ENCODE measurements around the gene PTBP3. TPM values are rescaled to one million over a fixed set of nuclear protein-coding genes. Genes with fewer than 3 reads are reported as not detected.

The PTBP3 gene
- polyA plus RNA-seq, 1 donor from 2014 or later = 36.1 TPM

GRCh38 chr9:112288029-112288428, 45.4 kb downstream of the PTBP3 start:
- no peaks in the 10 kb centered on the region for H3K36me3 ChIP-seq (ENCODE audit: insufficient read depth, low read length)
- H3K9me2 ChIP-seq (ENCODE audit: insufficient read depth, low read length) = no peaks in the 10 kb centered on the region
- no peaks in the 10 kb centered on the region for H3F3A ChIP-seq (ENCODE audit: insufficient read depth, low read length, poor library complexity, severe bottlenecking)
- no peak overlapping the region for H2AFZ ChIP-seq (ENCODE audit: low read depth, low read length)
- H3K9me3 ChIP-seq (ENCODE audit: low read length) = no peaks in the 10 kb centered on the region
- H3K4me3 ChIP-seq (ENCODE audit: low read length) = no peak overlapping the region
- no peak overlapping the region for H3K9ac ChIP-seq (ENCODE audit: low read length)
- H4K20me1 ChIP-seq (ENCODE audit: insufficient read depth) = no peaks in the 10 kb centered on the region
- H3K27me3 ChIP-seq (ENCODE audit: insufficient read depth, low read depth, low read length) = no peaks in the 10 kb centered on the region
- H3K27ac ChIP-seq (ENCODE audit: low read length) = no peak overlapping the region
- peaks cover 4% of the 10 kb centered on the region for H3K79me2 ChIP-seq (replicated peaks; ENCODE audit: insufficient read depth, low read length)
- TF ChIP-seq POLR2AphosphoS5 (IDR thresholded peaks at IDR 0.05) (no peak), REST (IDR thresholded peaks at IDR 0.05; ENCODE audit: borderline replicate concordance) (no peak), EZH2 (IDR thresholded peaks at IDR 0.05; ENCODE audit: borderline replicate concordance, insufficient read depth, low read length, poor library complexity, severe bottlenecking) (no peak)
- H3K4me2 ChIP-seq (ENCODE audit: low read length) = no peak overlapping the region

GRCh38 chr9:112286926-112287325, 46.5 kb downstream of the PTBP3 start:
- Histone ChIP-seq H3K27me3 (ENCODE audit: insufficient read depth, low read depth, low read length) (no peaks in the 10 kb centered on the region), H3K27ac (ENCODE audit: low read length) (no peak overlapping the region), H3K9me2 (ENCODE audit: insufficient read depth, low read length) (no peaks in the 10 kb centered on the region), H3K9ac (ENCODE audit: low read length) (no peak overlapping the region), H2AFZ (ENCODE audit: low read depth, low read length) (no peak overlapping the region), H4K20me1 (ENCODE audit: insufficient read depth) (no peaks in the 10 kb centered on the region), H3K79me2 (replicated peaks; ENCODE audit: insufficient read depth, low read length) (peaks cover 4% of the 10 kb centered on the region), H3K4me2 (ENCODE audit: low read length) (no peak overlapping the region), H3K4me3 (ENCODE audit: low read length) (no peak overlapping the region), H3F3A (ENCODE audit: insufficient read depth, low read length, poor library complexity, severe bottlenecking) (no peaks in the 10 kb centered on the region), H3K9me3 (ENCODE audit: low read length) (no peaks in the 10 kb centered on the region), H3K36me3 (ENCODE audit: insufficient read depth, low read length) (no peaks in the 10 kb centered on the region)
- no peak for TF ChIP-seq TAF1 (IDR thresholded peaks at IDR 0.05; ENCODE audit: low read depth)
- no peak for TF ChIP-seq EP300 (conservative IDR thresholded peaks at IDR 0.05; ENCODE audit: poor library complexity, severe bottlenecking)
- TF ChIP-seq CTCF (IDR thresholded peaks at IDR 0.05; ENCODE audit: poor library complexity, severe bottlenecking) = no peak
- no peak for TF ChIP-seq EZH2 (IDR thresholded peaks at IDR 0.05; ENCODE audit: borderline replicate concordance, insufficient read depth, low read length, poor library complexity, severe bottlenecking)
- TF ChIP-seq POLR2AphosphoS5 (IDR thresholded peaks at IDR 0.05) = no peak
- no peak for TF ChIP-seq REST (IDR thresholded peaks at IDR 0.05; ENCODE audit: borderline replicate concordance)
- TF ChIP-seq MXI1 (conservative IDR thresholded peaks at IDR 0.05; ENCODE audit: poor library complexity, severe bottlenecking) = no peak
- TF ChIP-seq RAD21 (conservative IDR thresholded peaks at IDR 0.05) = no peak
- TF ChIP-seq SMC3 (conservative IDR thresholded peaks at IDR 0.05; ENCODE audit: poor library complexity) = no peak

Data from neural cell (in vitro differentiated cells).